CD4-positive, alpha-beta T cell treated with Interleukin-6 at 100 ng/mL for 8 hours (primary cell): Measurements from ENCODE around the gene ACTBL2.
"Not testable (repeated sequence)": the region's sequence is repeated elsewhere in the genome, so short reads cannot be mapped to it uniquely, and the experiment has no call there.

Experiments used
- DNase-seq: peaks from one replicate; pipeline ENCODE4 v3.0.0-alpha.2; 2020; ENCODE audit warnings: mixed read lengths, low spot score

Gene ACTBL2

DNA sequence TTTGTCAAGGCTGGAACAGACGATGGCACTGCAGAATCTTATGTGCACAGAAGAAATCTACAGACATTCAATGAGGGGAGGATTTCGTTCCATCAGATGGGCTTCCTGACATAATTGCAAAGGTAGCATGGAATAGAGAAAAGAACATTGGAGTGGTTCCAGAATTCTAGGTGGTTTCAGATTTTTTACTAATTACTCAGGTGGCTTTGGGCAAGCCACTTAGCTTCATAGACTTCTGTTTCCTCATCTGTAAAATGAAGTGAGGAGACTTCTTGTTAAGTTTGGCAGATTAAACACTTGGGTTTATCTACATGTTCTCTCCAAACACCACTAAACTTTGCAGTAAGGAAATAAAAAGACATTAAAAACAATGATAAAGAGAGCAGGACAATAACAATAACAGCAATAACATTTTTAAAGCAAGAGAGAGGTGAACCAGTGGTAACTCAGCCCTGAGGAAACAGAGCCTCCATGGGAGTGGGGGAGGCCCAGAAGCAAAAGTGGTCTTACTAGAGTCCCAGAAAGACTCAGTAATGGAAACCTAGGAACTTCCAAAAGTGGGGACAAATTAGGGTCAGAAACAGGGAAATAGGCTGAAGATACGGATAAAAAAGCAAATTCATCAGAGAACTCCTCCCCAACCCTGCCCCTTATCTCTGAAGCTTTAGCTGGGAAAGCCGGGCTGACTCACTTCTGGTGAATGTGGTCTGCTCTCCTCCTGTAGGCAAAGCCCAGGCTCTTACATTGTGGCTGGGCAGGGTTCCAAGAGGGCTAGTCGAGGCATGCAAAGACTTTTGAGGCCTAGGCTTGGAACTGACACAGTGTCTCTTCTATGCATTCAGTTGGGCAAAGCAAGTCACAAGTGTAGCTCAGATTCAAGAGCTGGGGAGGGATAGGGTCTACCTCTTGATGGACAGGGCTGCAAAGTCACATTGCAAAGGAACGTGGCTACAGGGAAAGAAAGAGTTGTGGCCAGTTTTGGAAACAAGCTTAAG, 11.8 kb upstream of the ACTBL2 start:
- DNase-seq: peak; percentile 48

DNA sequence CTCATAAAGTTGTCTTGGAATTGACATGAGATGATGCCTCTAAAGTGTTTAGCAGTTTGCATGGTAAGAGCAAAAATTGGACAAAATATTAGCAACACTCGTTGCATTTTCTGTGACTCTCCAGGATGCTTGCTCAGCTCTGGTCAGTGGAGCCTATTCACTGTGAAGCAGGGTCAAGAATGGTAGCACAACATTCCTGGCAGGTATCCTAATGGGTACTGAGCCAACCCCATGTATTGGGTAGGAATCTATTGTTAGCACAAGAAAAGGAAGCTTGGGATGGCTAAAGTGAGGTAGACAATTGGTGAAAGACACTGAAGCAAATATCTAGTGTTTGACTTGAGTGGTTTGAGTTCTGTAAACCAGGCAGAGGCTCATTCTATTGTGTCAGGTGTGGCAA, 10.4 kb upstream of the ACTBL2 start:
- DNase-seq: no peak

DNA sequence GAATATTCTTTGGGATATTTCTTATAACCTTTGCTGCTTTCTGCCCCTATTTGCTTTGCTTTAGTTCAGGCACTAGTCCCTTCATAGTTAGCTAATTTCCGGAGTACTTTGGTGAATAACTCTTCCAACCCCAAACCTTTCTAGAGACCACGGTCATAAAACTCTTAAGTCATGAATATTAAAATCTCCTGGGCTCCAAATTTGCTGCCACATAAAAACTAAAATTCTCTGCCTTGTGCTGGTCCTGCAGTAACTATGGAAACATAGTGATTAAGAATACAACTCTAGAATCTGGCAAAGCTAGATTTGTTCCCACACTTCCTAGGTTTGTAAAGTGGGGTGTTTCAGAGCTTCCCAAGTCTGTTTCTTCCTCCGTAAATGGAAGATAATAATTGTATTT, 10.0 kb upstream of the ACTBL2 start:
- no peak for DNase-seq

- no peak for DNase-seq
Observed at GRCh38 chr5:57491369-57491965, 8.9 kb upstream of the ACTBL2 start.

- no peak for DNase-seq
Observed at GRCh38 chr5:57488215-57488955, 5.8 kb upstream of the ACTBL2 start.

- DNase-seq: no peak
Observed at GRCh38 chr5:57486027-57486602, 3.5 kb upstream of the ACTBL2 start.

GRCh38 chr5:57478826-57479225, 3.8 kb downstream of the ACTBL2 start:
- DNase-seq: no peak

DNA sequence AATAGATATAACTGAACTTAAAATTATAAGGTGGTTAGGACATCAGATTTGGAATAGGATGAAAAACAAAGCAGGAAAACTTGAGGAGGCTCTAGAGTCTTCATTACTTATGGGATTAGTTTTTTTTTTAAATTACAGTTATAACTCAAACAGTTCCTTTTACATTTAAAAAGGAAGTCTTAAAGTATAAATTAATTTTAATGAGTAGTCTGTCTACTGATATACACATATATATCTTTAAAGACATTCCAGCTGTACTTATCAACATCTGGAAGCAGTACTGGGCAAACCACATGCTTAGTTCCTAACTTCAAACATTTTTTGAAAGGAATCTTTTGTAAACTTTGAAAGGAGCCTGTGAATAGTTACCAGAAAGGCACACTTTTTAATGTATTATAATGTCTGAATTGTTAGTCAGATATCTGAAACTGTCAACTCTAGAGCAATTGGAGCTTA, 6.0 kb downstream of the ACTBL2 start:
- DNase-seq: no peak

DNA sequence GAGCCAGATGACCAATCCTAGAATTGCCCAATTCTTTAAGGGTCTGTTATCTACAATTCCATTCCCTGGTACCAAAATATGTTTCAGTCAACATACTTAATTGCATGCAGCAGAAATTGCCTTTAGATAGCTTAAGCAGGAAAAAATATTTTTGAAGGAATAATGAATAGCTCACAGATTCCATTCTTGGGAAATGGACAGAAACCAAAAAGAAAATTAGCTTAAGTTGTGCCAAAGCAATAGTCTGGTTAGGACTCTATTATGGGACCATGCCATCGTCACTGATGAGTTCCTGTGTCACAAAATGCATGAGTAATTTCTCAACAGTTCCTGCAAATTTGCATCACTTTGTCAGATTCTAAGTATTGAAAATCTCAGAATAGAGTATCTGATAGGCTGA, 12.3 kb downstream of the ACTBL2 start:
- DNase-seq: no peak

DNA sequence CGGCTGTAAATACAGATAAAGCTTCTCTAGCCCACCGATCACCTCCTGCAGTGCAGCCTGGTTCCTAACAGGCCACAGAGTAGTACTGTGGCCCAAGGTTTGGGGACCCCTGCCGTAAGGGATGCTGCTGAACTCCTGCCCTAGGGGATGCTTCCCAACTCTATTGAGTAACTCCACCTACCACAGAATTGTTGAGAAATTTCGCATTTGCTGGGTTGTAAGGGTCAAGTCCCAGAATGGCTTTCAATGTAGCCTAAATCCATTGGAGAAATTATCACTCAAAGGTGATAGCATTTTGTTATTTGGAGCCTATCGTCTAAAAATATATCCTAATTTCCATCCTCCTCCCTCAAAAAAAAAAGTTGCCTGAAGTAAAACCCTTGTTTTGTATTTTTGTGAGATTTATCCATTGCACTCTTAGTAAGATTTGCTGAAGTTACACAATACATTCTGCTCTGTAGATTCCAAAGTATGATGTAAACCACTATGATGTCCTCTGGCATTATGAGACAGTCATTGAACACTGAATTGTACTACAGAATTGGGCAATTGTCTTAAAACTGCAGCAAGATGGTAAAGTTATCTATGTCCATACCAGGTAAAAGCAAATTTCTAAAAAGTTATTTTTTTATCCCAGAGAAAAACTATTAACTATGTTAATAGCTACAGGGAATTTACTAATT, 14.0 kb downstream of the ACTBL2 start:
- no peak for DNase-seq

- no peak for DNase-seq
Observed at GRCh38 chr5:57466544-57466943, 16.1 kb downstream of the ACTBL2 start.

DNA sequence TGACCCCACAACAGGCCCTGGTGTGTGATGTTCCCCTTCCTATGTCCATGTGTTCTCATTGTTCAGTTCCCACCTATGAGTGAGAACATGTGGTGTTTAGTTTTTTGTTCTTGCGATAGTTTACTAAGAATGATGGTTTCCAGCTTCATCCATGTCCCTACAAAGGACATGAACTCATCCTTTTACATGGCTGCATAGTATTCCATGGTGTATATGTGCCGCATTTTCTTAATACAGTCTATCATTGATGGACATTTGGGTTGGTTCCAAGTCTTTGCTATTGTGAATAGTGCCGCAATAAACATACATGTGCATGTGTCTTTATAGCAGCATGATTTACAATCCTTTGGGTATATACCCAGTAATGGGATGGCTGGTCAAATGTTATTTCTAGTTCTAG, 22.6 kb downstream of the ACTBL2 start:
- DNase-seq: not testable (repeated sequence)

- no peak for DNase-seq
Observed at GRCh38 chr5:57458443-57458842, 24.2 kb downstream of the ACTBL2 start.

DNA sequence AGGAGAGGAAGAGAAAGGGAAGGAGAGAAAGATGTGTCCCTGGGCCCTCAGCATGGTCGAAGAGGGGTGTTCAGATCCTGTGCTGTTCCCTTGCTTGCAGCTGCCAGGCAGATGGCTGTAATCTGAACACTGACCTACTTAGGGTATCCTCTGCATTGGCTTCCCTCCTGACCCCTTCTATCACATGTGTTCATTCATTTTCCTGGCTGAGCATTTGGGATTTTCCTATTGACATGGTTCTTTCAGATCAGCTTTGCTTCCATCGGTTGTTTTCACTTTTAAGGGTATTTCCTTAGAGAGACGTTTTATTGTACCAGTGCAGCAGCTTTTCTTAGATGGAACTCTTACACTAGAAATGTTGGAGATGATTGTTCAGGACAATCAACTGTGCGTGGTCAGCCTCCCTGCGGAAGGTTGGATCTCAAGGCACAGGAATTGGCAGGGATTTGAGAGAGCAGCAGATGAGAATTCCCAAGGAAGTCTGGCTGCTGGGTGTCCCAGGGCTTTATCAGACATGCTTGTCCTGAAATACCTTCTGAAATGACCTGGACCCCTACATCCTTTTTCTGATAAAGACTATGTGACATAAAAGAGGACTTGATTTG, 26.0 kb downstream of the ACTBL2 start:
- DNase-seq: no peak

DNA sequence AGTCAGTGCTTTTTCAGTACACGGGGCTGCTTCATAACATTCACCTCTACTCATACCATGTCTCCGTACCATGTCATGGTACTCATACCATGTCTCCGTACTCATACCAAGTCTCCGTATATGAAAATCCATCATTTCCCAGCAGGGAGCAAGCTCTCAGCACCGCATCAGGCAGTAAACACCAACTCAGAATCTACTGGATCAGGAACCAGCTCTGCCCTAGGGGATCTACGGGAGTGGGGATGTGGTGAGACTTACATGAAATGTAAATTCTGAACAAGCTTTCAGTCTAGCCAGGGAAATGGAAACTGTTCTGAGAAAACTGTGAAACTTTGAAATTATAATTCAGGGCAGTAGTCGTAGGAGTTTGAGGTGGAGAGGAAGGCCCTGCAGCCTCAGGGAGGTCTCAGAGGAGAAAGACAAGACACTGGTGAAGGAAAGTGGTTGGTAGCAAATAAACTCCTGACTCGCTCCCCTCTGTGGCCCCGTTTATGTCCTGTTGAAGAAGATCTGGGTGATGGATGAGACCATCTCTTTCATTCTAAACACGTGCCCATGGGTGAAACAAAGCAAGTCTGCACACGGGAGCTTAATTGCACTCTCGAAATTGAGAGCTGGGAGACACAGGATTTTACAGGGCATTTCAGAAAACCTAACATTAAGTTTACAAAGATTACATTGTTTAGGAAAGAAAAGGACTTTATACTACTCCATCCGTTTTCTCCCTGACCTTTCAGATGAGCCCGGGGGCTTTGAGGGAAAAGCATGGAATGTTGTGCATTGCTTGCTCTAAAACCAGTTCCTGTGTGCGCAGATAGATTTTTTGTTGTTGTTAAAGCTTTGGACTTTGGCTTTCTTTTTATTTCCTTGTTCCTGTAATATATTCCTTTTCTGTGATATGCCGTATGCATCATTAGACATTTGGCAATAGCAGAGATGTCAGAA, 26.8 kb downstream of the ACTBL2 start:
- DNase-seq: no peak

DNA sequence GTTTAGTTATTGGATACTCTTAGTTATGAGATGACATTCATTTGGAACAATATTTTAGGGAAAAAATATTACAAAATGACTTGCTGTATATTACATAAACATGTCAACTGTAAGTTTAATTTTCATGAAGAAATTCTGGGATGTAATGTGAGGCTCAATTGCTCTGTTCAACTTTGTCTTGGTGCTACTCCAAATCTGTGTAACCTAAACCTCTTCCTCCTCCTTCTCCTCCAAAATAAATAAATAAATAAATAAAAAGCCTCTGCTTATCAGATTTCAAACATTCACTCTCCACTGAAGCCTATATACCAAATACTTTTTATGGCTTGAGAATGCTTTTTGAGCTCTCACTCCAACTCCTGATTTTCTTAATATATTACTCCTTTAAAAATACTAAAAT, 27.7 kb downstream of the ACTBL2 start:
- DNase-seq: no peak

GRCh38 chr5:57453728-57454127, 28.9 kb downstream of the ACTBL2 start:
- no peak for DNase-seq

GRCh38 chr5:57452885-57453284, 29.7 kb downstream of the ACTBL2 start:
- no peak for DNase-seq

GRCh38 chr5:57450991-57451876, 31.4 kb downstream of the ACTBL2 start:
- DNase-seq: peak; percentile 30
